ENCODE results near the gene P2RX3. TPM values are rescaled to one million over a fixed set of nuclear protein-coding genes. Genes with fewer than 3 reads are reported as not detected.

Gene P2RX3
- total and polyA plus RNA-seq, 2 experiments from 2014 or later = 0.15 to 0.35 TPM

DNA sequence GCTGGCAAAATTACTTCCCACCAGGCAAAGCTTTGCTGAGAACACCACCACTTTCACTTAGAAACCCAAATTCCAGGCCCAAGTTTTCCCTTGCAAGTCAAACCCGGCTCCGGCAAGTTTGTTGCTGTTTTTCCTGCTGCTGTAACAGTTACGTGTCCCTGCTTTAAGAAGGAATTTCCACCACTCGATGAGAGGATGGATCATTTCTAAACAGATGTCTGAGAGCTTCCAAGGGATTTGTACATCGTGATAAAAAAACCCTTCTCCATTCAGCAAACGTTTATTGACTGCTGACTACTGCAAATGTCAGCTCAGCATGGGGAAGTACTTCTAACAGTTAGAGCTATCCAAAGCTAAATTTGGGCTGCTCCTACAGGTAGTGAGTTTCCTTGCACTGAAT lies 19.7 kb downstream of the P2RX3 start (continued):
- TF ChIP-seq, protein P1, sequence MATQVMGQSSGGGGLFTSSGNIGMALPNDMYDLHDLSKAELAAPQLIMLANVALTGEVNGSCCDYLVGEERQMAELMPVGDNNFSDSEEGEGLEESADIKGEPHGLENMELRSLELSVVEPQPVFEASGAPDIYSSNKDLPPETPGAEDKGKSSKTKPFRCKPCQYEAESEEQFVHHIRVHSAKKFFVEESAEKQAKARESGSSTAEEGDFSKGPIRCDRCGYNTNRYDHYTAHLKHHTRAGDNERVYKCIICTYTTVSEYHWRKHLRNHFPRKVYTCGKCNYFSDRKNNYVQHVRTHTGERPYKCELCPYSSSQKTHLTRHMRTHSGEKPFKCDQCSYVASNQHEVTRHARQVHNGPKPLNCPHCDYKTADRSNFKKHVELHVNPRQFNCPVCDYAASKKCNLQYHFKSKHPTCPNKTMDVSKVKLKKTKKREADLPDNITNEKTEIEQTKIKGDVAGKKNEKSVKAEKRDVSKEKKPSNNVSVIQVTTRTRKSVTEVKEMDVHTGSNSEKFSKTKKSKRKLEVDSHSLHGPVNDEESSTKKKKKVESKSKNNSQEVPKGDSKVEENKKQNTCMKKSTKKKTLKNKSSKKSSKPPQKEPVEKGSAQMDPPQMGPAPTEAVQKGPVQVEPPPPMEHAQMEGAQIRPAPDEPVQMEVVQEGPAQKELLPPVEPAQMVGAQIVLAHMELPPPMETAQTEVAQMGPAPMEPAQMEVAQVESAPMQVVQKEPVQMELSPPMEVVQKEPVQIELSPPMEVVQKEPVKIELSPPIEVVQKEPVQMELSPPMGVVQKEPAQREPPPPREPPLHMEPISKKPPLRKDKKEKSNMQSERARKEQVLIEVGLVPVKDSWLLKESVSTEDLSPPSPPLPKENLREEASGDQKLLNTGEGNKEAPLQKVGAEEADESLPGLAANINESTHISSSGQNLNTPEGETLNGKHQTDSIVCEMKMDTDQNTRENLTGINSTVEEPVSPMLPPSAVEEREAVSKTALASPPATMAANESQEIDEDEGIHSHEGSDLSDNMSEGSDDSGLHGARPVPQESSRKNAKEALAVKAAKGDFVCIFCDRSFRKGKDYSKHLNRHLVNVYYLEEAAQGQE (IDR thresholded peaks at IDR 0.05; ENCODE audit: unreplicated experiment) = no peak
- TF ChIP-seq EZH2 (IDR thresholded peaks at IDR 0.05; ENCODE audit: low read depth, unreplicated experiment) = no peak
- TF ChIP-seq ZNF331 (CRISPR knock-in tag; IDR thresholded peaks at IDR 0.05; ENCODE audit: low read depth) = no peak
- no peak for TF ChIP-seq NANOG (IDR thresholded peaks at IDR 0.05; ENCODE audit: borderline replicate concordance)
- no peak for TF ChIP-seq POLR2AphosphoS5 (IDR thresholded peaks at IDR 0.05; ENCODE audit: low read depth)
- no peak for TF ChIP-seq ZNF114 (CRISPR knock-in tag; IDR thresholded peaks at IDR 0.05)
- no peak for TF ChIP-seq EZH2phosphoT487 (IDR thresholded peaks at IDR 0.05; ENCODE audit: unreplicated experiment)

DNA sequence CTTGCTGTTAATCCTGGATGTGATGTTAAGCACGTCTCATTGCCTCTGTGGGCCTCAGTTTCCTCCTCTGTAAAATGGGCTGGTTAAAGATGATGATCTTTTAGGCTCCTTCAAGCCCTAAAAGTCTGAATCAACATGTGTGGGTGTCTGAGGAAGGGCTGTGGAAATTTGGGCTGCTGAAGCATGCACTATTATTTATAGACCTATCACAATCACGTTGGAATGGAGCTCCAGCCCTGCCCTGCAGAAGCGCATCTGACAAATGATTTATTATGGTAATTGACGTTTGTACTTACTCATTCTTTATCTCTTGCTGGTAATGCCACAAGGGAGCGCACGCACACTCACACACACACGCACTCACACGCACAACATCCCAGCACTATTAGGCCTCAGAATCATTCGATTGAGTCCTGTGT lies 20.4 kb downstream of the P2RX3 start:
- DNase-seq (ENCODE audit: low spot score) (no peak), ATAC-seq (no peak)
- Mint-ChIP-seq H3K27me3 (ENCODE audit: insufficient read depth, low read depth, poor library complexity) (no peaks in the 10 kb centered on the region), H3K4me1 (peaks cover 4% of the 10 kb centered on the region; the same call in 2 of the 3 replicates), H3K27ac (no peak overlapping the region), H3K9me3 (no peaks in the 10 kb centered on the region), H3K36me3 (ENCODE audit: low read depth) (no peaks in the 10 kb centered on the region), H3K4me3 (no peak overlapping the region)
- Histone ChIP-seq H3K27me3 (ENCODE audit: insufficient read depth) (no peaks in the 10 kb centered on the region), H4K20me1 (replicated peaks; ENCODE audit: insufficient read depth) (no peaks in the 10 kb centered on the region), H3K79me2 (replicated peaks; ENCODE audit: insufficient read depth) (no peaks in the 10 kb centered on the region), H2AFZ (no peak overlapping the region), H3K9me2 (ENCODE audit: insufficient read depth) (no peaks in the 10 kb centered on the region), H3K4me2 (no peak overlapping the region), H3F3A (replicated peaks; ENCODE audit: low read depth) (no peaks in the 10 kb centered on the region), H3K36me3 (ENCODE audit: insufficient read depth) (no peaks in the 10 kb centered on the region), H3K27ac (ENCODE audit: low read depth) (no peak overlapping the region), H3K4me3 (no peak overlapping the region), H3K4me1 (ENCODE audit: insufficient read depth) (peaks cover 7% of the 10 kb centered on the region; the same call in 1 of the 2 replicates)
- TF ChIP-seq, protein P2, sequence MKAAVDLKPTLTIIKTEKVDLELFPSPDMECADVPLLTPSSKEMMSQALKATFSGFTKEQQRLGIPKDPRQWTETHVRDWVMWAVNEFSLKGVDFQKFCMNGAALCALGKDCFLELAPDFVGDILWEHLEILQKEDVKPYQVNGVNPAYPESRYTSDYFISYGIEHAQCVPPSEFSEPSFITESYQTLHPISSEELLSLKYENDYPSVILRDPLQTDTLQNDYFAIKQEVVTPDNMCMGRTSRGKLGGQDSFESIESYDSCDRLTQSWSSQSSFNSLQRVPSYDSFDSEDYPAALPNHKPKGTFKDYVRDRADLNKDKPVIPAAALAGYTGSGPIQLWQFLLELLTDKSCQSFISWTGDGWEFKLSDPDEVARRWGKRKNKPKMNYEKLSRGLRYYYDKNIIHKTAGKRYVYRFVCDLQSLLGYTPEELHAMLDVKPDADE (IDR thresholded peaks at IDR 0.05) = no peak
- TF ChIP-seq, protein P3, sequence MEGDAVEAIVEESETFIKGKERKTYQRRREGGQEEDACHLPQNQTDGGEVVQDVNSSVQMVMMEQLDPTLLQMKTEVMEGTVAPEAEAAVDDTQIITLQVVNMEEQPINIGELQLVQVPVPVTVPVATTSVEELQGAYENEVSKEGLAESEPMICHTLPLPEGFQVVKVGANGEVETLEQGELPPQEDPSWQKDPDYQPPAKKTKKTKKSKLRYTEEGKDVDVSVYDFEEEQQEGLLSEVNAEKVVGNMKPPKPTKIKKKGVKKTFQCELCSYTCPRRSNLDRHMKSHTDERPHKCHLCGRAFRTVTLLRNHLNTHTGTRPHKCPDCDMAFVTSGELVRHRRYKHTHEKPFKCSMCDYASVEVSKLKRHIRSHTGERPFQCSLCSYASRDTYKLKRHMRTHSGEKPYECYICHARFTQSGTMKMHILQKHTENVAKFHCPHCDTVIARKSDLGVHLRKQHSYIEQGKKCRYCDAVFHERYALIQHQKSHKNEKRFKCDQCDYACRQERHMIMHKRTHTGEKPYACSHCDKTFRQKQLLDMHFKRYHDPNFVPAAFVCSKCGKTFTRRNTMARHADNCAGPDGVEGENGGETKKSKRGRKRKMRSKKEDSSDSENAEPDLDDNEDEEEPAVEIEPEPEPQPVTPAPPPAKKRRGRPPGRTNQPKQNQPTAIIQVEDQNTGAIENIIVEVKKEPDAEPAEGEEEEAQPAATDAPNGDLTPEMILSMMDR (conservative IDR thresholded peaks at IDR 0.05; ENCODE audit: low read depth in 2 of 2) = no peak
- TF ChIP-seq, protein P1 (IDR thresholded peaks at IDR 0.05; ENCODE audit: unreplicated experiment) = no peak
- TF ChIP-seq CREB1 (CRISPR knock-in tag; IDR thresholded peaks at IDR 0.05; ENCODE audit: low read depth) (no peak), ZNF331 (CRISPR knock-in tag; IDR thresholded peaks at IDR 0.05; ENCODE audit: low read depth) (no peak), NANOG (IDR thresholded peaks at IDR 0.05; ENCODE audit: borderline replicate concordance) (no peak), POLR2AphosphoS5 (IDR thresholded peaks at IDR 0.05; ENCODE audit: low read depth) (no peak), JUNB (IDR thresholded peaks at IDR 0.05; ENCODE audit: unreplicated experiment) (no peak), ZNF114 (CRISPR knock-in tag; IDR thresholded peaks at IDR 0.05) (no peak)
